Measurements from ENCODE around the gene TRIM65. TPM values are rescaled to one million over a fixed set of nuclear protein-coding genes. Genes with fewer than 3 reads are reported as not detected.

The TRIM65 gene
- total and polyA plus RNA-seq, 2 of the 13 experiments (the other 11 are each of a cell fraction or from before 2014, with no cell fraction given), result 10.3 to 22.4 TPM

GRCh38 chr17:75891605-75892555, 4.9 kb downstream of the TRIM65 start (continued):
- TF ChIP-seq PAXIP1 (CRISPR knock-in tag; conservative IDR thresholded peaks at IDR 0.05) (peak; percentile 92), PPARG (CRISPR knock-in tag; conservative IDR thresholded peaks at IDR 0.05) (peak; percentile 77), FOXO1 (CRISPR knock-in tag; IDR thresholded peaks at IDR 0.05) (peak; percentile 55), SMARCE1 (IDR thresholded peaks at IDR 0.05; ENCODE audit: borderline replicate concordance) (no peak), ZNF589 (CRISPR knock-in tag; conservative IDR thresholded peaks at IDR 0.05) (peak; percentile 9; the same call in 1 of the 2 replicates), FOXK2 (IDR thresholded peaks at IDR 0.05) (no peak), EZH2 (conservative IDR thresholded peaks at IDR 0.05; ENCODE audit: low read depth, low read length) (no peak), FOXO4 (CRISPR knock-in tag; conservative IDR thresholded peaks at IDR 0.05) (no peak), MED13 (CRISPR knock-in tag; IDR thresholded peaks at IDR 0.05) (peak; percentile 86; the same call in 1 of the 2 replicates), SRSF1 (optimal IDR thresholded peaks at IDR 0.05; ENCODE audit: low read depth, low read length) (no peak), ZHX1 (CRISPR knock-in tag; IDR thresholded peaks at IDR 0.05; ENCODE audit: low read depth) (peak; percentile 23; the same call in 1 of the 2 replicates), BRF2 (CRISPR knock-in tag; IDR thresholded peaks at IDR 0.05) (no peak; the same call in 1 of the 2 replicates), ZNF333 (CRISPR knock-in tag; IDR thresholded peaks at IDR 0.05; ENCODE audit: borderline replicate concordance) (no peak; the same call in 1 of the 2 replicates), LRRFIP1 (CRISPR knock-in tag; conservative IDR thresholded peaks at IDR 0.05) (no peak), ELF4 (CRISPR knock-in tag; IDR thresholded peaks at IDR 0.05; ENCODE audit: borderline replicate concordance) (no peak), ZNF264 (CRISPR knock-in tag; IDR thresholded peaks at IDR 0.05) (peak; percentile 81; the same call in 1 of the 2 replicates)

Measured in HepG2 (cell line).